Calu3 (cell line): Measurements from ENCODE around the gene KANSL1. TPM values are rescaled to one million over a fixed set of nuclear protein-coding genes. Genes with fewer than 3 reads are reported as not detected.

Source experiments
- BruUV-seq: library from RNA; stranded (reverse); fragments of 400-500 nt; replicated peaks from 2 replicates; lab custom pipeline; 2021; lab: Mats Ljungman, UMichigan
- CTCF ChIA-PET: fragments of 300-600 bp; sonication (Branson Sonifier 250); formaldehyde crosslinking; loops from one replicate; lab custom pipeline; 2022; ENCODE audit warnings: antibody characterized with exemption; lab: Charles Lee
- DNase-seq: peaks from one replicate; pipeline ENCODE4 v3.0.0; 2022
- H3K27ac Mint-ChIP-seq: one replicate; pipeline ENCODE4 v1.8.0; 2022; ENCODE audit warnings: mixed read lengths; ENCODE audit not compliant: unreplicated experiment
- H3K27me3 Mint-ChIP-seq: one replicate; pipeline ENCODE4 v1.8.0; 2022; ENCODE audit warnings: mixed read lengths; ENCODE audit not compliant: unreplicated experiment
- H3K36me3 Mint-ChIP-seq: one replicate; pipeline ENCODE4 v1.8.0; 2022; ENCODE audit warnings: mild to moderate bottlenecking, moderate library complexity, mixed read lengths; ENCODE audit not compliant: insufficient read depth, unreplicated experiment
- H3K4me1 Mint-ChIP-seq: one replicate; pipeline ENCODE4 v1.8.0; 2022; ENCODE audit warnings: mild to moderate bottlenecking, low read depth, mixed read lengths; ENCODE audit not compliant: unreplicated experiment
- H3K4me3 Mint-ChIP-seq: one replicate; pipeline ENCODE4 v1.8.0; 2022; ENCODE audit warnings: mild to moderate bottlenecking, low read depth, moderate library complexity, mixed read lengths; ENCODE audit not compliant: unreplicated experiment
- H3K9me3 Mint-ChIP-seq: one replicate; pipeline ENCODE4 v1.8.0; 2022; ENCODE audit warnings: low read depth, mixed read lengths; ENCODE audit not compliant: unreplicated experiment
- CTCF ChIP-seq: fragments of 200-600 bp; IDR thresholded peaks from one replicate; pipeline ENCODE4 v1.8.0; 2022; ENCODE audit warnings: antibody characterized with exemption; ENCODE audit not compliant: unreplicated experiment
- intact Hi-C: fragments of 100-400 bp; cut with micrococcal nuclease; formaldehyde crosslinking; loops from one replicate; pipeline ENCODE4 v1.10.0; 2022; ENCODE audit not compliant: unreplicated experiment
- total RNA-seq: library from RNA; stranded (reverse); gene quantifications from 2 replicates; pipeline ENCODE4 v1.2.3, GENCODE V29; 2022

The KANSL1 gene
- total RNA-seq, 1 experiment from 2014 or later = 190 TPM

DNA sequence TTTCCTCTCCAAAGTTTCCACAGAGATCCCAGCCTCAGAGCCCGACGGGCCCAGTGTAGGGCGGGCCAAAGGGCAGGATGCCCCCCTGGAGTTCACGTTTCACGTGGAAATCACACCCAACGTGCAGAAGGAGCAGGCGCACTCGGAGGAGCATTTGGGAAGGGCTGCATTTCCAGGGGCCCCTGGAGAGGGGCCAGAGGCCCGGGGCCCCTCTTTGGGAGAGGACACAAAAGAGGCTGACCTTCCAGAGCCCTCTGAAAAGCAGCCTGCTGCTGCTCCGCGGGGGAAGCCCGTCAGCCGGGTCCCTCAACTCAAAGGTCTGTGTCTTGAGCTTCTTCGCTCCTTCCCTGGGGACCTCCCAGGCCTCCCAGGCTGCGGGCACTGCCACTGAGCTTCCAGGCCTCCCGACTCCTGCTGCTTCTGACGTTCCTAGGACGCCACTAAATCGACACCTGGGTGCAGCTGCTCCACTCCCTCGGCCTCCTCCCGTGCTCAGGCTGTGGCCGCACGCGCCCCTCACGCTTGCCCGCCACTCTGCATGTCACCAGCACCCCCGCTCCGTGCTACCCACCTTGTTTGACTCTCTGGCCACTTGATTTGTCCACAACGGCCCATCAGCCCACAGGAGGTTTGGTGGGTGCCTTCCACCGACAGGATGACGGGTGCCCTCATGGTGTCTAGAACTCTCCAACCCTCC lies 209.5 kb downstream of the KANSL1 start:
- Mint-ChIP-seq H3K9me3 (no peaks in the 10 kb centered on the region), H3K36me3 (no peaks in the 10 kb centered on the region), H3K27me3 (peaks cover 81% of the 10 kb centered on the region), H3K4me3 (no peak overlapping the region), H3K4me1 (no peaks in the 10 kb centered on the region), H3K27ac (no peak overlapping the region)
- CTCF ChIA-PET = interaction anchor here (1.3 kb wide), 1 partner anchor 8 kb away, joined by 3 read pairs; no protein-coding TSS in a partner anchor
- DNase-seq = no peak
- BruUV-seq = no TSS peak
- TF ChIP-seq CTCF = no peak
- intact Hi-C loops = no loop called here

- intact Hi-C loops = no loop called here
- Mint-ChIP-seq H3K27ac (no peak overlapping the region), H3K9me3 (no peaks in the 10 kb centered on the region), H3K4me1 (no peaks in the 10 kb centered on the region), H3K36me3 (no peaks in the 10 kb centered on the region), H3K4me3 (no peak overlapping the region), H3K27me3 (peaks cover 73% of the 10 kb centered on the region)
- TF ChIP-seq CTCF = no peak
- no TSS peak for BruUV-seq
- no peak for DNase-seq
- CTCF ChIA-PET = interaction anchor here (0.8 to 1.3 kb wide), 2 partner anchors 9 to 19 kb away, joined by 3 read pairs; no protein-coding TSS in a partner anchor
These were observed 210.2 kb downstream of the KANSL1 start for GRCh38 chr17:45982791-45983613.

DNA sequence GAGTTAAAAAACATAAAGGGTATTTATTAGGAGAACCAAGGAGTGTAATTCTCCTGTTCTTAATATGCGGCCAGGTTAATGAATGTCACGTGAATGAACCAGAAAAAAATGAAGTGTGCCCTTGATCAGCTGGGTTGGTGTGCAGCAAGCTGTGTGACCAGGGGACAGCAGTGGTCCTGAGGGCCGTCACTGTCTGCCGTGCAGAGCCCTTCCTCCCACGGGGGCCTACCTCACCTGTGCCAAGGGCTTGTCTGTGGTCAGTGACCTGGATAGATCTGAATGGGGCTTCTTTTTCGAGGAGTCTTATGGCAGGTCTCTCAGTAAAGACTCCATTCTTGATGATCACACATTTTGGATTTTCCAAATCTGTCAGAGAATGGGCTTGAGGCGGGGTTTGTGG lies 211.9 kb downstream of the KANSL1 start:
- CTCF ChIA-PET = no interaction called here
- H3K27ac Mint-ChIP-seq = no peak overlapping the region

GRCh38 chr17:45980855-45981254 lies 212.4 kb downstream of the KANSL1 start:
- intact Hi-C loops = no loop called here
- H3K9me3 Mint-ChIP-seq = no peaks in the 10 kb centered on the region
- no peak overlapping the region for H3K4me3 Mint-ChIP-seq
- CTCF ChIA-PET = no interaction called here
- no peaks in the 10 kb centered on the region for H3K36me3 Mint-ChIP-seq
- no peak for DNase-seq
- no peak overlapping the region for H3K27ac Mint-ChIP-seq
- peaks cover 64% of the 10 kb centered on the region for H3K27me3 Mint-ChIP-seq
- no peaks in the 10 kb centered on the region for H3K4me1 Mint-ChIP-seq
- no peak for TF ChIP-seq CTCF
- no TSS peak for BruUV-seq

More for the DNA sequence above, 211.9 kb downstream of the KANSL1 start:
- Mint-ChIP-seq H3K4me3 (no peak overlapping the region), H3K27me3 (peaks cover 64% of the 10 kb centered on the region), H3K4me1 (no peaks in the 10 kb centered on the region), H3K36me3 (no peaks in the 10 kb centered on the region), H3K9me3 (no peaks in the 10 kb centered on the region)
- no peak for TF ChIP-seq CTCF
- no peak for DNase-seq
- intact Hi-C loops = no loop called here
- no TSS peak for BruUV-seq

Other genes with a start within 250 kb of the KANSL1 start
- not detected in 2 replicates for gene STH, start 194.2 kb downstream of the KANSL1 start, total RNA-seq
- 8.3 and 8.6 TPM in 2 replicates for gene LRRC37A, start 101.7 kb upstream of the KANSL1 start, total RNA-seq
- 34.2 and 41.7 TPM in 2 replicates for gene ARL17B, start 168.3 kb upstream of the KANSL1 start, total RNA-seq